SKM-1 treated with dmso at 0.1 percent for 144 hours (cell line): ENCODE measurements around the gene GPR61.

Experiments
- DNase-seq: peaks from one replicate; lab custom pipeline; 2025; ENCODE audit not compliant: unreplicated experiment; lab: John Stamatoyannopoulos, UW

GPR61 gene

GRCh38 chr1:109564194-109564878, 24.7 kb downstream of the GPR61 start:
- no peak for DNase-seq

GRCh38 chr1:109565241-109565640, 25.6 kb downstream of the GPR61 start:
- no peak for DNase-seq

GRCh38 chr1:109566982-109567381, 27.3 kb downstream of the GPR61 start:
- DNase-seq: no peak

- DNase-seq: no peak
Measured at GRCh38 chr1:109567877-109568672, 28.4 kb downstream of the GPR61 start.

GRCh38 chr1:109569323-109569722, 29.7 kb downstream of the GPR61 start:
- DNase-seq: no peak

GRCh38 chr1:109570414-109570813, 30.7 kb downstream of the GPR61 start:
- no peak for DNase-seq

GRCh38 chr1:109573785-109574184, 34.1 kb downstream of the GPR61 start:
- DNase-seq: peak; percentile 40

- no peak for DNase-seq
Measured at GRCh38 chr1:109578947-109579443, 39.3 kb downstream of the GPR61 start.

GRCh38 chr1:109579491-109579890, 39.8 kb downstream of the GPR61 start:
- DNase-seq: no peak

- DNase-seq: no peak
Measured at GRCh38 chr1:109582021-109582420, 42.3 kb downstream of the GPR61 start.

- no peak for DNase-seq
Measured at GRCh38 chr1:109584766-109585165, 45.1 kb downstream of the GPR61 start.

GRCh38 chr1:109586055-109586454, 46.4 kb downstream of the GPR61 start:
- no peak for DNase-seq

- no peak for DNase-seq
Measured at GRCh38 chr1:109589177-109589576, 49.5 kb downstream of the GPR61 start.

GRCh38 chr1:109589679-109590078, 50.0 kb downstream of the GPR61 start:
- no peak for DNase-seq

- no peak for DNase-seq
Measured at GRCh38 chr1:109592916-109593315, 53.2 kb downstream of the GPR61 start.

GRCh38 chr1:109595531-109595930, 55.9 kb downstream of the GPR61 start:
- DNase-seq: no peak
